Caco-2 (cell line): ENCODE results near the gene CWC22. TPM values are rescaled to one million over a fixed set of nuclear protein-coding genes. Genes with fewer than 3 reads are reported as not detected.

Experiments used
- BruUV-seq: library from RNA; stranded (reverse); fragments of 400-500 nt; replicated peaks from 2 replicates; lab custom pipeline; 2021; lab: Mats Ljungman, UMichigan
- CTCF ChIA-PET: fragments of 300-600 bp; sonication (Branson Sonifier 250); formaldehyde crosslinking; loops from one replicate; lab custom pipeline; 2022; ENCODE audit warnings: antibody characterized with exemption; lab: Charles Lee
- POLR2A ChIA-PET: fragments of 300-600 bp; sonication (Branson Sonifier 250); formaldehyde crosslinking; loops from one replicate; lab custom pipeline; 2022; ENCODE audit warnings: antibody characterized with exemption; lab: Charles Lee
- DNase-seq, 2 experiments: peaks; one replicate each; pipeline versions ENCODE4 v3.0.0 to v3.0.0-alpha.2; 2020 to 2022
- H3K27me3 ChIP-seq: replicated peaks from 2 replicates; pipeline ENCODE4 v1.6.0; 2011; ENCODE audit warnings: low read length; ENCODE audit not compliant: control insufficient read depth, insufficient read depth
- H3K36me3 ChIP-seq: 2 replicates; pipeline ENCODE4 v1.5.1; 2011; ENCODE audit warnings: low read length; ENCODE audit not compliant: control insufficient read depth, insufficient read depth
- H3K4me1 ChIP-seq: fragments of 250-450 bp; sonication (Bioruptor Pico); 2 replicates; pipeline ENCODE4 v1.5.1; 2020; ENCODE audit warnings: mild to moderate bottlenecking
- H3K4me3 ChIP-seq: 2 replicates; pipeline ENCODE4 v1.5.1; 2011; ENCODE audit warnings: low read depth, mild to moderate bottlenecking, control low read depth, low read length
- H3K9me3 ChIP-seq: fragments of 250-450 bp; sonication (Bioruptor Pico); 2 replicates; pipeline ENCODE4 v1.5.1; 2020; ENCODE audit warnings: mild to moderate bottlenecking, moderate library complexity
- H3K27ac Mint-ChIP-seq: one replicate; pipeline ENCODE4 v1.8.0; 2022; ENCODE audit warnings: mixed read lengths; ENCODE audit not compliant: unreplicated experiment
- H3K27me3 Mint-ChIP-seq: one replicate; pipeline ENCODE4 v1.8.0; 2022; ENCODE audit warnings: mixed read lengths; ENCODE audit not compliant: insufficient read depth, unreplicated experiment
- H3K36me3 Mint-ChIP-seq: one replicate; pipeline ENCODE4 v1.8.0; 2022; ENCODE audit warnings: mild to moderate bottlenecking, mixed read lengths; ENCODE audit not compliant: insufficient read depth, unreplicated experiment
- H3K4me1 Mint-ChIP-seq: one replicate; pipeline ENCODE4 v1.8.0; 2022; ENCODE audit warnings: low read depth, mixed read lengths; ENCODE audit not compliant: unreplicated experiment
- H3K4me3 Mint-ChIP-seq: one replicate; pipeline ENCODE4 v1.8.0; 2022; ENCODE audit warnings: mild to moderate bottlenecking, moderate library complexity, mixed read lengths; ENCODE audit not compliant: unreplicated experiment
- H3K9me3 Mint-ChIP-seq: one replicate; pipeline ENCODE4 v1.8.0; 2022; ENCODE audit warnings: mixed read lengths; ENCODE audit not compliant: unreplicated experiment
- CTCF ChIP-seq, 2 experiments: fragments of 200-600 bp in 1 of 2; IDR thresholded peaks; 1 replicate in 1 of 2; 2 replicates in 1 of 2; pipeline versions ENCODE4 v1.5.1 to v1.8.0; 2011 to 2022; ENCODE audit warnings: antibody characterized with exemption in 1 of 2, control low read depth in 1 of 2, inconsistent platforms in 1 of 2, low read depth in 1 of 2, low read length in 1 of 2, mild to moderate bottlenecking in 1 of 2, moderate library complexity in 1 of 2; ENCODE audit not compliant: insufficient read depth in 1 of 2, severe bottlenecking in 1 of 2, unreplicated experiment in 1 of 2
- intact Hi-C: fragments of 100-400 bp; cut with micrococcal nuclease; formaldehyde crosslinking; loops from one replicate; pipeline ENCODE4 v1.10.0; 2022; ENCODE audit not compliant: unreplicated experiment
- total RNA-seq: library from RNA; stranded (reverse); gene quantifications from 2 replicates; pipeline ENCODE4 v1.2.3, GENCODE V29; 2022

The CWC22 gene
- total RNA-seq, 1 experiment from 2014 or later, result 20.3 TPM

- intact Hi-C loops, result no loop called here
- Mint-ChIP-seq H3K4me1 (no peaks in the 10 kb centered on the region), H3K27me3 (no peaks in the 10 kb centered on the region), H3K27ac (no peak overlapping the region), H3K4me3 (no peak overlapping the region), H3K9me3 (no peaks in the 10 kb centered on the region), H3K36me3 (peaks cover 25% of the 10 kb centered on the region)
- Histone ChIP-seq H3K36me3 (no peaks in the 10 kb centered on the region), H3K4me1 (no peaks in the 10 kb centered on the region), H3K27me3 (no peaks in the 10 kb centered on the region), H3K4me3 (no peak overlapping the region), H3K9me3 (no peaks in the 10 kb centered on the region)
- no peak for DNase-seq
- ChIA-PET POLR2A (no interaction called here), CTCF (no interaction called here)
- TF ChIP-seq CTCF (IDR thresholded peaks at IDR 0.05; ENCODE audit: insufficient read depth in 1 of 2, low read depth in 1 of 2, low read length in 1 of 2, severe bottlenecking in 1 of 2, unreplicated experiment in 1 of 2), result no peak
- BruUV-seq, result no TSS peak
Measured at GRCh38 chr2:179983250-179983932, 23.7 kb downstream of the CWC22 start.

DNA sequence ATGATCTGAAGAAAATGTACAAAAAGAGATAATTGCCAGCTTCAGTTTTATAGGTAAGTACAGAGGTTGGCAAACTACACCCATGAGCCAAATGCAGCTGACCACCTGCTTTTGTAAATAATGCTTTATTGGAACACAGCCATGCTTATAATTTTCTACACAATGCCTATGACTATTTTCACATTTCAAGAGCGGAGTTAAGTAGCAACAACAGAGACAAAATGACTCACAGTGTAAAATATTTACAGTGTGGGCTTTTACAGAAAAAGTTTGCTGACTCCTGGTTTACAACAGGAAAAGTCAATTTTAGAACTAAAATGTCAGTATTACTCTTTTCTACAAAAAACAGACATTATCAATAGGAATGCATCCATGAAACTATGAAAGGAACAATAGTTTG lies 26.0 kb downstream of the CWC22 start:
- H3K4me1 Mint-ChIP-seq, result no peaks in the 10 kb centered on the region
- H3K27me3 ChIP-seq, result no peaks in the 10 kb centered on the region
- DNase-seq, result no peak
- peaks cover 29% of the 10 kb centered on the region for H3K36me3 Mint-ChIP-seq
- BruUV-seq, result no TSS peak
- H3K36me3 ChIP-seq, result no peaks in the 10 kb centered on the region
- no peak for TF ChIP-seq CTCF (IDR thresholded peaks at IDR 0.05; ENCODE audit: insufficient read depth in 1 of 2, low read depth in 1 of 2, low read length in 1 of 2, severe bottlenecking in 1 of 2, unreplicated experiment in 1 of 2)
- H3K4me3 Mint-ChIP-seq, result no peak overlapping the region
- no peaks in the 10 kb centered on the region for H3K9me3 ChIP-seq
- intact Hi-C loops, result no loop called here
- no peak overlapping the region for H3K27ac Mint-ChIP-seq
- no peaks in the 10 kb centered on the region for H3K9me3 Mint-ChIP-seq
- no peaks in the 10 kb centered on the region for H3K27me3 Mint-ChIP-seq
- H3K4me1 ChIP-seq, result no peaks in the 10 kb centered on the region
- ChIA-PET CTCF (no interaction called here), POLR2A (no interaction called here)
- no peak overlapping the region for H3K4me3 ChIP-seq

DNA sequence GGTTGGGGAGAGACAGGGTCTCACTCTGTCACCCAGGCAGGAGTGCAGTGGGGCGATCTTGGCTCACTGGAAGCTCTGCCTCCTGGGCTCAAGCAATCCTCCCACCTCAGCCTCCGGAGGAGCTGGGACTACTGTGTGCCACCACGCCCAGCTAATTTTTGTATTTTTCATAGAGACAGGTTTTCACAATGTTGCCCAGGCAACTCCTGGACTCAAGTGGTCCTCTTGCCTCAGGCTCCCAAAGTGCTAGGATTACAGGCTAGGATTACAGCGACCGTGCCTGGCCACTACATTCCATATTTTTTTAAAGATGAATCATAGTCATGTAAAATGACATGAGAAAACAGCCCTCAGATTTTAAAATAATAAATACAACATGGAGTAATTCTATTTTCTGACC lies 32.3 kb downstream of the CWC22 start:
- no peaks in the 10 kb centered on the region for H3K27me3 Mint-ChIP-seq
- no peak for DNase-seq
- Histone ChIP-seq H3K27me3 (no peaks in the 10 kb centered on the region), H3K9me3 (no peaks in the 10 kb centered on the region), H3K4me3 (no peak overlapping the region), H3K4me1 (no peaks in the 10 kb centered on the region), H3K36me3 (no peaks in the 10 kb centered on the region)
- intact Hi-C loops, result no loop called here
- H3K36me3 Mint-ChIP-seq, result peaks cover 14% of the 10 kb centered on the region
- H3K4me3 Mint-ChIP-seq, result no peak overlapping the region
- H3K9me3 Mint-ChIP-seq, result no peaks in the 10 kb centered on the region
- ChIA-PET CTCF (no interaction called here), POLR2A (no interaction called here)
- no peak for TF ChIP-seq CTCF (IDR thresholded peaks at IDR 0.05; ENCODE audit: insufficient read depth in 1 of 2, low read depth in 1 of 2, low read length in 1 of 2, severe bottlenecking in 1 of 2, unreplicated experiment in 1 of 2)
- no peak overlapping the region for H3K27ac Mint-ChIP-seq
- H3K4me1 Mint-ChIP-seq, result no peaks in the 10 kb centered on the region
- BruUV-seq, result no TSS peak
